Adrenal gland (tissue), 19 donors: ENCODE measurements around the gene ATM. TPM values are rescaled to one million over a fixed set of nuclear protein-coding genes. Genes with fewer than 3 reads are reported as not detected.
A peak's percentile ranks its signal among the peaks of the same experiment; 100 is the strongest.

Experiments used
- DNase-seq, 7 donors: peaks; one replicate each; pipeline ENCODE4 v3.0.0-alpha.2; 2019 to 2020
- H3K27ac ChIP-seq, 5 donors: fragments of 200-600 bp; sonication (generic) in 4 of 5; 1 replicate in 3 of 5; 2 replicates in 2 of 5; pipeline versions ENCODE4 v1.5.1 to v1.8.0; 2016 to 2020; ENCODE audit warnings: mild to moderate bottlenecking in 1 of 5
- H3K27me3 ChIP-seq: fragments of 200-600 bp; 2 replicates; pipeline ENCODE4 v1.8.0; 2021
- H3K36me3 ChIP-seq, 2 donors: fragments of 200-600 bp; replicated peaks in 1 of 2; 1 replicate in 1 of 2; 2 replicates in 1 of 2; pipeline versions ENCODE4 v1.5.1 to v1.8.0; 2018 to 2022
- H3K4me1 ChIP-seq, 2 donors: fragments of 200-600 bp; replicated peaks in 1 of 2; 1 replicate in 1 of 2; 2 replicates in 1 of 2; pipeline versions ENCODE4 v1.5.1 to v1.8.0; 2018 to 2021
- H3K4me3 ChIP-seq, 4 donors: fragments of 200-600 bp; sonication (generic) in 3 of 4; one replicate each; pipeline ENCODE4 v1.5.1; 2016 to 2018
- H3K9me3 ChIP-seq, 3 donors: fragments of 200-600 bp; sonication (generic) in 1 of 3; replicated peaks in 1 of 3; 1 replicate in 2 of 3; 2 replicates in 1 of 3; pipeline versions ENCODE4 v1.5.1 to v1.8.0; 2016 to 2021
- CTCF ChIP-seq, 6 experiments: fragments of 450-650 bp in 4 of 6; fragments of 200-600 bp in 2 of 6; sonication (generic) in 1 of 6; IDR thresholded peaks; 1 replicate in 5 of 6; 2 replicates in 1 of 6; pipeline versions ENCODE4 v1.5.1 to v1.8.0; 2016 to 2021; ENCODE audit warnings: antibody characterized with exemption in 6 of 6, mild to moderate bottlenecking in 2 of 6, moderate library complexity in 1 of 6
- POLR2A ChIP-seq, 2 donors: fragments of 450-650 bp; IDR thresholded peaks; one replicate each; pipeline ENCODE4 v1.6.1; 2017; ENCODE audit warnings: antibody characterized with exemption in 2 of 2, mild to moderate bottlenecking in 2 of 2, moderate library complexity in 1 of 2
- WGBS, 4 donors: extraction: QIAGEN DNeasy Blood & Tissue Kit in 2 of 4; methylation state at CpG; one replicate each; pipeline versions ENCODE4 v1.1.5 to v1.1.7; 2013 to 2017; 5-methylcytosine and 5-hydroxymethylcytosine counted together
- intact Hi-C, 2 donors: fragments of 100-400 bp; cut with DNase I; formaldehyde crosslinking; loops; one replicate each; pipeline versions ENCODE4 v1.14.1 to v1.15.0; 2022 to 2023
- long read RNA-seq, 10 donors: library from polyadenylated mRNA in 3 of 10; unstranded in 2 of 10; stranded (forward) in 1 of 10; transcript quantifications; one replicate each; pipeline ENCODE4 v2.0.0 and lab custom pipeline, GENCODE V29; 2021 to 2026
- polyA plus RNA-seq, 3 donors: library from polyadenylated mRNA; stranded (reverse); fragments of 200-250 nt in 2 of 3; fragments of 350-450 nt in 1 of 3; fragmentation: Illumina TruSeq in 1 of 3; extraction: RNeasy Lipid Tissue Mini Kit (QIAGEN cat#74804) in 1 of 3; gene quantifications; one replicate each; pipeline ENCODE4 v1.2.3, GENCODE V29; 2013 to 2014
- total RNA-seq, 9 donors: library from RNA; depleted of rRNA in 4 of 9; stranded (reverse); fragments of >200 nt in 4 of 9; fragments of 120-200 nt in 1 of 9; fragmentation: NEBNext Ultra II Directional in 1 of 9; extraction: Animal tissue kit (Norgen Biotek cat#: 25700) in 1 of 9; gene quantifications; one replicate each; pipeline versions ENCODE4 v1.1.0 to v1.2.4, GENCODE V29; 2013 to 2023
- donor health status: healthy with polysubstance abuse.
- donor health status: Bipolar disorder and iron deficiency.
- donor health status: DM: yes; HTN: yes; CAD: no.
- donor health status: DM: no; HTN: no; CAD: no.
- donor health status: DM: no; HTN: no; CAD: no.
- donor health status: DM: yes; HTN: yes; CAD: no.

ATM gene
- total RNA-seq (100 to 1,000 TPM in 3 of 9 donors, 10 to 100 TPM in 6; 25.7 to 127 (median 79.4) TPM), polyA plus RNA-seq (10 to 100 TPM; 19.9 to 42.9 (median 29.0) TPM)
- long read RNA-seq, donor 1, partial matches to known transcripts: 0 of 1 reads
- long read RNA-seq, donor 1, other reads (novel, unspliced or antisense): 0 of 1 reads
- long read RNA-seq, donor 2, partial matches to known transcripts: 0 of 2 reads
- long read RNA-seq, donor 2, other reads (novel, unspliced or antisense): 0 of 2 reads
- long read RNA-seq, donor 3, partial matches to known transcripts: 0 of 1 reads
- long read RNA-seq, donor 3, other reads (novel, unspliced or antisense): 0 of 1 reads
- long read RNA-seq, donor 4, partial matches to known transcripts: 2 of 6 reads
- long read RNA-seq, donor 4, other reads (novel, unspliced or antisense): 4 of 6 reads
- long read RNA-seq, donor 5, full-length matches to known transcripts: 1 of 11 reads
- long read RNA-seq, donor 5, partial matches to known transcripts: 4 of 11 reads
- long read RNA-seq, donor 5, other reads (novel, unspliced or antisense): 6 of 11 reads
- long read RNA-seq, donor 6, partial matches to known transcripts: 5 of 9 reads
- long read RNA-seq, donor 6, other reads (novel, unspliced or antisense): 4 of 9 reads
- long read RNA-seq, donor 7, partial matches to known transcripts: 0 of 1 reads
- long read RNA-seq, donor 7, other reads (novel, unspliced or antisense): 0 of 1 reads
- long read RNA-seq, donor 8: 0 reads
- long read RNA-seq, donor 9, partial matches to known transcripts: 0 of 2 reads
- long read RNA-seq, donor 9, other reads (novel, unspliced or antisense): 0 of 2 reads
- long read RNA-seq, donor 10, partial matches to known transcripts: 0 of 1 reads
- long read RNA-seq, donor 10, other reads (novel, unspliced or antisense): 0 of 1 reads

GRCh38 chr11:108222574-108223347, at the start of gene ATM, which contains the start of gene NPAT:
TSS of gene ATM (plus strand) at chr11:108223067. CDS start at chr11:108227625, 4,558 bp downstream.
TSS of gene NPAT (minus strand) at chr11:108222638. CDS start at chr11:108222536, 102 bp downstream.
- Histone ChIP-seq H3K4me3 (peak within 1 kb of the TSS; percentile 3 to 81 (median 72)), H3K27ac (peak within 1 kb of the TSS; percentile 88 to 97 (median 95)), H3K36me3 (peaks cover 0 to 2% of the 10 kb centered on the region in 2 donors), H3K4me1 (peaks cover 13 to 48% of the 10 kb centered on the region in 2 donors), H3K9me3 (no peaks in the 10 kb centered on the region), H3K27me3 (no peaks in the 10 kb centered on the region)
- intact Hi-C loops: no loop called here
- TF ChIP-seq CTCF (IDR thresholded peaks at IDR 0.05): peak; percentile 40 to 75 (median 61)
- TF ChIP-seq POLR2A (IDR thresholded peaks at IDR 0.05): peak; percentile 77 to 98
- peak; percentile 99 to 100 (median 99) for DNase-seq
- WGBS, 4 donors: 0 to 1% (median 0%) methylated on average over 19 to 70 of the region's 70 CpGs

- Histone ChIP-seq H3K4me3 (no peak overlapping the region), H3K9me3 (no peaks in the 10 kb centered on the region), H3K27ac (no peak overlapping the region), H3K36me3 (peaks cover 0 to 36% of the 10 kb centered on the region in 2 donors), H3K27me3 (no peaks in the 10 kb centered on the region), H3K4me1 (no peaks in the 10 kb centered on the region)
- TF ChIP-seq POLR2A (IDR thresholded peaks at IDR 0.05): no peak
- no peak for TF ChIP-seq CTCF (IDR thresholded peaks at IDR 0.05)
- intact Hi-C loops: no loop called here
- 77 to 94% (median 86%) methylated on average over 5 of the region's 5 CpGs for WGBS, 4 donors
- no peak for DNase-seq
Observed at GRCh38 chr11:108177570-108177969, 45.3 kb upstream of the ATM start.

GRCh38 chr11:108193725-108194124, 29.1 kb upstream of the ATM start:
- TF ChIP-seq POLR2A (IDR thresholded peaks at IDR 0.05): no peak
- TF ChIP-seq CTCF (IDR thresholded peaks at IDR 0.05): no peak
- H3K27me3 ChIP-seq: no peaks in the 10 kb centered on the region
- H3K4me1 ChIP-seq: no peaks in the 10 kb centered on the region
- no peaks in the 10 kb centered on the region for H3K9me3 ChIP-seq
- H3K36me3 ChIP-seq: peaks cover 0 to 27% of the 10 kb centered on the region in 2 donors
- no peak for DNase-seq
- no peak overlapping the region for H3K4me3 ChIP-seq
- H3K27ac ChIP-seq: no peak overlapping the region
- intact Hi-C loops: no loop called here
